HepG2 (cell line): ENCODE results near the gene ANO9. TPM values are rescaled to one million over a fixed set of nuclear protein-coding genes. Genes with fewer than 3 reads are reported as not detected.

Experiments used
- ARNTL ChIP-seq: sonication (generic); formaldehyde crosslinking; IDR thresholded peaks from 2 replicates; pipeline ENCODE4 v1.4.0; 2020; ENCODE audit warnings: mild to moderate bottlenecking, missing genetic modification reagents
- HNF4G ChIP-seq, 2 experiments: sonication (generic) in 1 of 2; formaldehyde crosslinking in 1 of 2; IDR thresholded peaks; 2 replicates each; pipeline versions ENCODE4 v1.4.0 to v1.6.1; 2011 to 2020; ENCODE audit warnings: borderline replicate concordance in 2 of 2, low read depth in 2 of 2, mild to moderate bottlenecking in 2 of 2, low read length in 1 of 2, missing genetic modification reagents in 1 of 2, moderate library complexity in 1 of 2
- KDM2A ChIP-seq: sonication (generic); formaldehyde crosslinking; IDR thresholded peaks from 2 replicates; pipeline ENCODE4 v1.4.0; 2020; ENCODE audit warnings: low read depth, missing genetic modification reagents, borderline replicate concordance
- NR2F1 ChIP-seq, 2 experiments: fragments of 450-650 bp in 1 of 2; formaldehyde crosslinking in 1 of 2; IDR thresholded peaks; 2 replicates each; pipeline versions ENCODE4 v1.5.0 to v1.6.1; 2016 to 2020; ENCODE audit warnings: mild to moderate bottlenecking in 1 of 2, missing compliant biosample characterization in 1 of 2, missing genetic modification reagents in 1 of 2, moderate library complexity in 1 of 2
- RXRB ChIP-seq: IDR thresholded peaks from 2 replicates; pipeline ENCODE4 v1.6.1; 2016; ENCODE audit warnings: borderline replicate concordance, missing genetic modification reagents, missing compliant biosample characterization
- ZFP1 ChIP-seq: IDR thresholded peaks from 2 replicates; pipeline ENCODE4 v1.6.1; 2016
- ZHX2 ChIP-seq, 2 experiments: sonication (generic) in 1 of 2; formaldehyde crosslinking in 1 of 2; IDR thresholded peaks; 2 replicates each; pipeline versions ENCODE4 v1.6.1 to v1.9.0; 2014 to 2022; ENCODE audit warnings: antibody characterized with exemption in 1 of 2, borderline replicate concordance in 1 of 2, inconsistent platforms in 1 of 2, low read depth in 1 of 2, missing genetic modification reagents in 1 of 2
- ZNF318 ChIP-seq: sonication (generic); formaldehyde crosslinking; IDR thresholded peaks from 2 replicates; pipeline ENCODE4 v1.4.0; 2020; ENCODE audit warnings: mild to moderate bottlenecking, missing genetic modification reagents
- polyA plus RNA-seq, 8 experiments: library from polyadenylated mRNA; depleted of rRNA in 3 of 8; stranded (reverse) in 7 of 8; unstranded in 1 of 8; fragments of >200 nt; fragmentation: Illumina TruSeq in 4 of 8; extraction: Trizol in 4 of 8; gene quantifications; 2 replicates each; pipeline versions ENCODE4 v1.2.1 to v1.2.3, GENCODE V29; 2011 to 2016; ENCODE audit warnings: low read depth in 4 of 8, missing spikeins in 1 of 8, mixed read lengths in 1 of 8; ENCODE audit not compliant: insufficient read depth in 1 of 8
- total RNA-seq, 5 experiments: library from RNA; depleted of rRNA; stranded (reverse); fragments of >200 nt; fragmentation: Illumina TruSeq; extraction: Trizol; gene quantifications; 2 replicates each; pipeline ENCODE4 v1.2.3, GENCODE V29; 2016; ENCODE audit warnings: low read depth in 1 of 5

The ANO9 gene
- total and polyA plus RNA-seq, 2 of the 13 experiments (the other 11 are each of a cell fraction or from before 2014, with no cell fraction given): 8.9 to 14.3 TPM

GRCh38 chr11:449889-450808 is 8.3 kb upstream of the ANO9 start, which contains the start of gene PTDSS2 (continued):
- TF ChIP-seq ZNF318 (CRISPR knock-in tag) (0 out of 2 replicates have a peak, but pooled peaks have one; percentile 19), ARNTL (CRISPR knock-in tag) (peak; percentile 59; the same call in 1 of the 2 replicates), NR2F1 (CRISPR knock-in tag; IDR thresholded peaks at IDR 0.05) (0 out of 4 replicates have a peak, but pooled peaks have one; percentile 10 to 30), KDM2A (CRISPR knock-in tag) (peak; percentile 92), HNF4G (IDR thresholded peaks at IDR 0.05; ENCODE audit: borderline replicate concordance, low read depth, low read length) (no peak; the same call in 1 of the 2 replicates), HNF4G (CRISPR knock-in tag; IDR thresholded peaks at IDR 0.05; ENCODE audit: borderline replicate concordance, low read depth) (0 out of 2 replicates have a peak, but pooled peaks have one; percentile 37), ZHX2 (IDR thresholded peaks at IDR 0.05; ENCODE audit: low read depth) (peak; percentile 73; the same call in 1 of the 2 replicates), ZHX2 (CRISPR knock-in tag; IDR thresholded peaks at IDR 0.05; ENCODE audit: borderline replicate concordance) (no peak; the same call in 1 of the 2 replicates), RXRB (CRISPR knock-in tag) (peak; percentile 53; the same call in 1 of the 2 replicates), ZFP1 (CRISPR knock-in tag) (peak; percentile 40; the same call in 1 of the 2 replicates)
